Mesodermal cell (in vitro differentiated cells): ENCODE results near the gene CARD11.
"Not testable (repeated sequence)": the region's sequence is repeated elsewhere in the genome, so short reads cannot be mapped to it uniquely, and the experiment has no call there.

ENCODE experiments used
- H3K27ac ChIP-seq: 2 replicates; pipeline ENCODE4 v1.7.0; 2013; ENCODE audit warnings: mild to moderate bottlenecking, low read depth, low read length, moderate library complexity; ENCODE audit not compliant: severe bottlenecking
- H3K36me3 ChIP-seq: 2 replicates; pipeline ENCODE4 v1.7.1; 2013; ENCODE audit warnings: mild to moderate bottlenecking, low read length, moderate library complexity; ENCODE audit not compliant: control insufficient read depth, insufficient read depth
- H3K4me1 ChIP-seq: one replicate; pipeline ENCODE4 v1.7.1; 2013; ENCODE audit warnings: mild to moderate bottlenecking, low read length; ENCODE audit not compliant: insufficient read depth, control insufficient read depth, poor library complexity, severe bottlenecking
- H3K4me3 ChIP-seq: 2 replicates; pipeline ENCODE4 v1.7.0; 2013; ENCODE audit warnings: low read length, control low read depth, mild to moderate bottlenecking; ENCODE audit not compliant: insufficient read depth, poor library complexity, severe bottlenecking; ENCODE audit errors: extremely low read depth
- H3K9me3 ChIP-seq: 2 replicates; pipeline ENCODE4 v1.7.1; 2013; ENCODE audit warnings: mild to moderate bottlenecking, low read length, moderate library complexity; ENCODE audit not compliant: control insufficient read depth
- WGBS, 2 experiments: methylation state at CpG; one replicate each; pipeline ENCODE4 v1.1.5; 2013; ENCODE audit warnings: missing lambda C conversion rate in 2 of 2; ENCODE audit not compliant: insufficient coverage in 2 of 2; 5-methylcytosine and 5-hydroxymethylcytosine counted together

The CARD11 gene

GRCh38 chr7:2926120-2926895 lies 117.4 kb downstream of the CARD11 start:
- 86 to 91% methylated on average over 12 to 18 of the region's 18 CpGs for WGBS, 2 experiments
- Histone ChIP-seq H3K4me1 (no peaks in the 10 kb centered on the region), H3K36me3 (no peaks in the 10 kb centered on the region), H3K4me3 (no peak overlapping the region), H3K27ac (no peak overlapping the region), H3K9me3 (no peaks in the 10 kb centered on the region)

GRCh38 chr7:2924866-2925840 lies 118.5 kb downstream of the CARD11 start:
- WGBS, 2 experiments: 90 to 93% methylated on average over 17 to 19 of the region's 22 CpGs
- Histone ChIP-seq H3K36me3 (no peaks in the 10 kb centered on the region), H3K4me1 (no peaks in the 10 kb centered on the region), H3K27ac (no peak overlapping the region), H3K9me3 (no peaks in the 10 kb centered on the region), H3K4me3 (no peak overlapping the region)

GRCh38 chr7:2923886-2924574 lies 119.6 kb downstream of the CARD11 start:
- H3K4me1 ChIP-seq: no peaks in the 10 kb centered on the region
- no peak overlapping the region for H3K4me3 ChIP-seq
- no peaks in the 10 kb centered on the region for H3K36me3 ChIP-seq
- H3K27ac ChIP-seq: no peak overlapping the region
- WGBS, 2 experiments: 91 to 93% methylated on average over 11 to 14 of the region's 17 CpGs
- H3K9me3 ChIP-seq: no peaks in the 10 kb centered on the region

GRCh38 chr7:2923291-2923781 lies 120.3 kb downstream of the CARD11 start:
- WGBS, 2 experiments: 95% methylated on average over 16 of the region's 17 CpGs
- no peaks in the 10 kb centered on the region for H3K4me1 ChIP-seq
- no peak overlapping the region for H3K27ac ChIP-seq
- no peaks in the 10 kb centered on the region for H3K36me3 ChIP-seq
- H3K4me3 ChIP-seq: no peak overlapping the region
- no peaks in the 10 kb centered on the region for H3K9me3 ChIP-seq

GRCh38 chr7:2922866-2923265 lies 120.8 kb downstream of the CARD11 start:
- Histone ChIP-seq H3K27ac (no peak overlapping the region), H3K36me3 (no peaks in the 10 kb centered on the region), H3K4me1 (no peaks in the 10 kb centered on the region), H3K4me3 (no peak overlapping the region), H3K9me3 (no peaks in the 10 kb centered on the region)
- WGBS, 2 experiments: 88 to 90% methylated on average over 12 to 15 of the region's 15 CpGs

GRCh38 chr7:2922348-2922691 lies 121.3 kb downstream of the CARD11 start:
- H3K4me1 ChIP-seq: no peaks in the 10 kb centered on the region
- 87 to 91% methylated on average over 19 of the region's 19 CpGs for WGBS, 2 experiments
- H3K9me3 ChIP-seq: no peaks in the 10 kb centered on the region
- H3K4me3 ChIP-seq: no peak overlapping the region
- H3K36me3 ChIP-seq: no peaks in the 10 kb centered on the region
- no peak overlapping the region for H3K27ac ChIP-seq

GRCh38 chr7:2921653-2922347 lies 121.9 kb downstream of the CARD11 start:
- H3K27ac ChIP-seq: no peak overlapping the region
- no peaks in the 10 kb centered on the region for H3K36me3 ChIP-seq
- no peaks in the 10 kb centered on the region for H3K4me1 ChIP-seq
- H3K4me3 ChIP-seq: no peak overlapping the region
- WGBS, 2 experiments: 78 to 81% methylated on average over 11 to 12 of the region's 13 CpGs
- no peaks in the 10 kb centered on the region for H3K9me3 ChIP-seq

GRCh38 chr7:2920956-2921652 lies 122.6 kb downstream of the CARD11 start:
- Histone ChIP-seq H3K9me3 (no peaks in the 10 kb centered on the region), H3K4me3 (no peak overlapping the region), H3K27ac (no peak overlapping the region), H3K4me1 (no peaks in the 10 kb centered on the region), H3K36me3 (no peaks in the 10 kb centered on the region)
- WGBS, 2 experiments: 89 to 90% methylated on average over 16 to 17 of the region's 17 CpGs

- H3K9me3 ChIP-seq, H3K36me3 ChIP-seq, H3K4me3 ChIP-seq, H3K4me1 ChIP-seq, H3K27ac ChIP-seq: not testable (repeated sequence)
- 79 to 82% methylated on average over 2 of the region's 2 CpGs for WGBS, 2 experiments
Measured at GRCh38 chr7:2920480-2920879, 123.2 kb downstream of the CARD11 start.
